Body of pancreas (tissue), 4 donors: Measurements from ENCODE around the gene TNP2.

Experiments used
- POLR2A ChIP-seq, 3 donors: fragments of 450-650 bp; IDR thresholded peaks; one replicate each; pipeline ENCODE4 v1.6.1; 2016; ENCODE audit warnings: antibody characterized with exemption in 3 of 3, mild to moderate bottlenecking in 2 of 3
- TF ChIP-seq, protein P1 (sequence below), 7 experiments: fragments of 450-650 bp in 4 of 7; fragments of 200-600 bp in 3 of 7; sonication (generic) in 3 of 7; IDR thresholded peaks; one replicate each; pipeline ENCODE4 v1.5.1; 2016 to 2019; ENCODE audit warnings: antibody characterized with exemption in 7 of 7

DNA sequence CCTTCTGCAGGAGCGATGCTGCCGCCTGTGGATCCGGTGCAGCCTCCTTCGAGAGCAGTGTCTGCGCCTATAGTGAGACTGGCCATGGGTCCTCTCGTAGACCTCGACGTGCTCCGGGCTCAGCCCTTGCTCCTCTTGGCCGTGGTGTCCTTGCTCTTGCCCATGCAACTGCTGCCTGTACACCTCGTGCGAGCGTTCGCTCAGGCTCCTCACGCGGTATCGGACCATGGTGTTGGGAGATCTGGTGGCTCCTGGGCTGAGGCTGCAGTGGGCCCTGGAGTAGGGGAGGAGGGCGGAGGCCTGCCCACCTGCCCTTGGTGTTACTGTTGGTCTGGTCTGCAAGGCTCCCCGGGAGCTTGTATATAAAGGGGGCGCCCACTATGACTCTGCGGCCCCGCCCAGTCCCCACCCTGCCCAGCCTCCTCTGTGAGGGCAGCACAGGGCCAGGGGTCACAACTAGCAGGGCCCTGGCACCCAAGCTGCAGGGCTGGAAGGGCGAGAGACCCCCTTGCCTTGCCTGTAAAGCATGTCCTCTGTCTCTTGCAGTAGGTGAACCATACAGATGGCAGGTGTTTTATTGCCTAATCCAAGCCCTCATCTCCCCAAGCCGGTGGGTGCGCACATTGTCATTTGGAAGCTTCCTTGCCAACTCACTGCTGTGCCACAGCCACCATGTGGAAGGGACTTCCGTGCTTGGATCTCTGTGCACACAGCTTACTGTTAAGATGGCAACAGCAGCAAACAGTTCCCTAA is 7.2 kb upstream of the TNP2 start, which contains the start of gene PRM2:
- TF ChIP-seq, protein P1, sequence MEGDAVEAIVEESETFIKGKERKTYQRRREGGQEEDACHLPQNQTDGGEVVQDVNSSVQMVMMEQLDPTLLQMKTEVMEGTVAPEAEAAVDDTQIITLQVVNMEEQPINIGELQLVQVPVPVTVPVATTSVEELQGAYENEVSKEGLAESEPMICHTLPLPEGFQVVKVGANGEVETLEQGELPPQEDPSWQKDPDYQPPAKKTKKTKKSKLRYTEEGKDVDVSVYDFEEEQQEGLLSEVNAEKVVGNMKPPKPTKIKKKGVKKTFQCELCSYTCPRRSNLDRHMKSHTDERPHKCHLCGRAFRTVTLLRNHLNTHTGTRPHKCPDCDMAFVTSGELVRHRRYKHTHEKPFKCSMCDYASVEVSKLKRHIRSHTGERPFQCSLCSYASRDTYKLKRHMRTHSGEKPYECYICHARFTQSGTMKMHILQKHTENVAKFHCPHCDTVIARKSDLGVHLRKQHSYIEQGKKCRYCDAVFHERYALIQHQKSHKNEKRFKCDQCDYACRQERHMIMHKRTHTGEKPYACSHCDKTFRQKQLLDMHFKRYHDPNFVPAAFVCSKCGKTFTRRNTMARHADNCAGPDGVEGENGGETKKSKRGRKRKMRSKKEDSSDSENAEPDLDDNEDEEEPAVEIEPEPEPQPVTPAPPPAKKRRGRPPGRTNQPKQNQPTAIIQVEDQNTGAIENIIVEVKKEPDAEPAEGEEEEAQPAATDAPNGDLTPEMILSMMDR (IDR thresholded peaks at IDR 0.05) = no peak
- no peak for TF ChIP-seq POLR2A (IDR thresholded peaks at IDR 0.05)
